RPMI8226 (cell line): ENCODE measurements around the gene TEKT5.
"Not testable (repeated sequence)": the region's sequence is repeated elsewhere in the genome, so short reads cannot be mapped to it uniquely, and the experiment has no call there.

ENCODE experiments used
- DNase-seq: peaks from one replicate; pipeline ENCODE4 v3.0.0-alpha.2; 2015

TEKT5 gene

GRCh38 chr16:10694830-10695229 lies at the start of gene TEKT5:
TSS of gene TEKT5 (minus strand) at chr16:10694930. CDS start at chr16:10694873, 57 bp downstream.
- DNase-seq = peak; percentile 19

GRCh38 chr16:10743610-10744369 lies 49.1 kb upstream of the TEKT5 start, which contains the start of gene NUBP1:
TSS of gene NUBP1 (plus strand) at chr16:10743842. CDS start at chr16:10743864, 22 bp downstream.
- DNase-seq = peak; percentile 98

DNA sequence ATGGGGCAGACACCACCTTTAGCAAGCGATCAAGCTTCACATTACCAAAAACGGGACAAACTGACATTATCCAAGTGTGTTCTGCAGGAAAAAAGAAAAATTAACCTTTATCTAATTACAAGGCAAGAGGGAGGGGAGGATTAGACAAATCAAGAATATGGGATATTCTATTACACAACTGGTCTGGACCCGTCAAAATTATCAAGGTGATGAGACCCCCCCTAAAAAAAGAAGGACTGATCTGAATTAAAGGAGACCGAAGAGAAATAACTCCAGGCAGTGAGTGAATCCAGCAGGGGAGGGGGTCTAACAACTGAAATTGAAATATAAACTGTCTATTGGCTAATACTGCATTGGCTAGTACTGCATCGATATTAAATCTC lies 48.5 kb upstream of the TEKT5 start:
- no peak for DNase-seq

DNA sequence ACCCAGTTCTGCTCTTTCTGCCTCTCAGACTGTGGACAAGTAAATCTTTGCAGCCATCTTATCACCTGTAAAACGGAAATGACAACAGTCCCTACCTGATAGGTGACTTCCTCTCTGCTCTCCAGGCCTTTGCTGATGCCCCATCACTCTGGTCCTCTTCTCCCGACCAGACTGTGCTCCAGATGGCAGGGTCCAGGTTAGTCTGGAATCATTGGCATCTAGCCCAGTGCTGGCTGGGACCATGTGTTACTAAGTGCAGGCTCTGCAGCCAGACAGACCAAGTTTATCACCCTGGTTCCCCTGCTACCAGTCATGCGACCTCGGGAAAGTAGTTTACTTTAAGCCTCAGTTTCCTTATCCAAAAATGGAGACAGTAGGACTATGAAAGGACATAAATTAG lies 47.1 kb upstream of the TEKT5 start:
- DNase-seq = no peak

DNA sequence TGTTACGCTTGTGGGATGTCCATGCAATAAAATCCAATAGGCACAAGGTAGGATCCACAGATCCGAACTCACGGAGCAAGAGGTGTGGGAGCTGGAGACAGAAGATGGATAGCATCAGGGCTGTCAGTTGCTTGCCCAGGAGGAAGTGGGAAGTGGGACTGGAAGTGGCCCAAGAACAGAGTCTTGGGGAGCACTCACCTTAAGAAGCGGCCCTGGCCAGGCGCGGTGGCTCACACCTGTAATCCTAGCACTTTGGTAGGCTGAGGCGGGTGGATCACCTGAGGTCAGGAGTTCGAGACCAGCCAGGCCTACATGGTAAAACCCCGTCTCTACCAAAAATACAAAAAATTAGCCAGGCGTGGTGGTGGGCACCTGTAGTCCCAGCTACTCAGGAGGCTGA lies 46.5 kb upstream of the TEKT5 start:
- DNase-seq = not testable (repeated sequence)

DNA sequence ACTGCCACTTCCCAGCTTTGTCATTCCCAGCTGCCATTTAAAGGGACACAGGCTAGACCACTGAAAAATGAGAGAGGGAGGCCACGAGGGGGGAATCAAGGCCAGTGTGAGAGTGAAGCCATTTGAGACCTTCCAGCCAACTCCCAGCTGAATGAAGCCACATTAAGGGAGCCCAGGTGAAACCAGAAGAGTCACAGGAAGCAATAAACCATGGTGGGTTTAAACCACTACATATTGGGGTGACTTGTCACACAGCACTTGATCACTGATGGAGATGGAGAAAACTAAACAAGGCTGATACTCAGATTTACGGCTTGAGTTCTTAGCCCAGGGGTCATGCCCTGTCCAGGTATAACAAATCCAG lies 46.1 kb upstream of the TEKT5 start:
- DNase-seq = no peak

GRCh38 chr16:10740000-10740844 lies 45.5 kb upstream of the TEKT5 start:
- DNase-seq = no peak

DNA sequence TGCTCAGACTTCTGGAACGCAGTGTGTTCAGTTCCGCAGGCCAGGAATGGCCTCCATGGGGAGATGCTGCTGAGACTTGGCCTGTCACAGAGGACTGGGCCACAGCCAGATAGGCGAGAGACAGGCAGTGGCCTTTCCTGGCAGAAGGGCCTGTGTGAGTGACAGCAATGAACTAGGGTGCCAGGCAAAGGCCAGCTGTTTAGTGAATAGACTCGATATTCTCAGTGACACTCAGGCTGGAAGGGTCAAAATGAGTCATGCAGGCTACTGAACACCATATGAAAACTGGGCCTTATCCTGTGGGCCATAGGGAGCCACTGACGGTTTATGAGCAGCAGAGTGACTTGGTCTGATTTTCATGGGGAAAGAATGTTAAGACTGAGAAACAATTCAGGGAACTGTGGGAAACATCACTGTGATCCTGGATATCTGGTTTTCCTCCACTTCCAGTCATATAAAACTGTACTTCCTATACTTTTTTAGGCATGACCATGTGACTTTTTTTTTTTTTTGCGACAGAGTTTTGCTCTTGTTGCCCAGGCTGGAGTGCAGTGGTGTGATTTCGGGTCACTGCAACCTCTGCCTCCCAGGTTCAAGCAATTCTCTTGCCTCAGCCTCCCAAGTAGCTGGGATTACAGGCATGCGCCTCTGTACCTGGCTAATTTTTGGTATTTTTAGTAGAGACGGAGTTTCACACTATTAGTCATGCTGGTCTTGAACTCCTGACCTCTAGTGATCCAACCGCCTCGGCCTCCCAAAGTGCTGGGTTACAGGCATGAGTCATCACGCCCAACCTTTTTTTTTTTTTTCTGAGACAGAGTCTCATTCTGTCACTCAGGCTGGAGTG lies 43.7 kb upstream of the TEKT5 start:
- peak; percentile 90 for DNase-seq

DNA sequence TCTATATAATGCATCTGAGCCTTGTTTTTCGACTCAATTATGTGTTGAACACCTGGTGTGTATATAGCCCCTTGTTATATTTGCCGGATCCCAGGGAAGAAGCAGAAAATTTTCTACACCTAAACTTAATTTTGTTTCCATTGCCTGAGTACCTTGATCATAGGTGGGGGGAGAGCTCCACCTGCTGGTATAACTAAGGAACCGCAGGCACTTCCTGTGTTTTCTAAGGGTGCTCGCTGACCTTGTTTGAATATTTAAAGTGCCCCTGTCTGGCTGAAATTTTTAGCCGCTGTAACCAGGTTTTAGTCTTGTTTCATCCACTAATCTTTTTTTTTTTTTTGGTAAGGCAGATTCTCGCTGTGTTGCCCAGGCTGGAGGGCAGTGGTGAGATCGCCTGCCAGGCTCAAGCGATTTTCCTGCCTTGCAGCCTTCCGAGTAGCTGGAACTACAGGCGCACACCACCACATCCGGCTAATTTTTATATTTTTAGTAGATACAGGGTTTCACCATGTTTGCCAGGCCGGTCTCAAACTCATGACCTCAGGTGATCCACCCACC lies 42.4 kb upstream of the TEKT5 start:
- DNase-seq = peak; percentile 81

DNA sequence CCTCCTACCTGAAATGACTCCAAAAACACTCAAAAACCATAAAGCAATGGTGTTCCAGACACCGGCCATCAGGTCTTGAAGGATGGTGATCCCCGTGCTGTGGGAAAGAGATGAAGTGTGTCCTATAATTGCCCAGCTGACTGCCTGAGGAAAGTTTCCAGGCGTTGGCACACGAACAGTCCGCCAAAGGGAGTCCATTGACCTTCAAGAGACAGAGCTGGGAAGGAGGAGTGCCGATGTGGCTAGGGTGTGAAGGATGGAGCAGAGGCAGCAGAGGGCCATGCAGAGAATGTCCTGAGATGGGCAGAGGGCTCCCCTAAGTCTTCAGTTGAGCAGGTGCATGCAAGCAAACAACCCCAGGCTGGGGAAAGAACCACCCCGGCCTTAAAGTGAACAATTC lies 37.1 kb upstream of the TEKT5 start:
- no peak for DNase-seq

DNA sequence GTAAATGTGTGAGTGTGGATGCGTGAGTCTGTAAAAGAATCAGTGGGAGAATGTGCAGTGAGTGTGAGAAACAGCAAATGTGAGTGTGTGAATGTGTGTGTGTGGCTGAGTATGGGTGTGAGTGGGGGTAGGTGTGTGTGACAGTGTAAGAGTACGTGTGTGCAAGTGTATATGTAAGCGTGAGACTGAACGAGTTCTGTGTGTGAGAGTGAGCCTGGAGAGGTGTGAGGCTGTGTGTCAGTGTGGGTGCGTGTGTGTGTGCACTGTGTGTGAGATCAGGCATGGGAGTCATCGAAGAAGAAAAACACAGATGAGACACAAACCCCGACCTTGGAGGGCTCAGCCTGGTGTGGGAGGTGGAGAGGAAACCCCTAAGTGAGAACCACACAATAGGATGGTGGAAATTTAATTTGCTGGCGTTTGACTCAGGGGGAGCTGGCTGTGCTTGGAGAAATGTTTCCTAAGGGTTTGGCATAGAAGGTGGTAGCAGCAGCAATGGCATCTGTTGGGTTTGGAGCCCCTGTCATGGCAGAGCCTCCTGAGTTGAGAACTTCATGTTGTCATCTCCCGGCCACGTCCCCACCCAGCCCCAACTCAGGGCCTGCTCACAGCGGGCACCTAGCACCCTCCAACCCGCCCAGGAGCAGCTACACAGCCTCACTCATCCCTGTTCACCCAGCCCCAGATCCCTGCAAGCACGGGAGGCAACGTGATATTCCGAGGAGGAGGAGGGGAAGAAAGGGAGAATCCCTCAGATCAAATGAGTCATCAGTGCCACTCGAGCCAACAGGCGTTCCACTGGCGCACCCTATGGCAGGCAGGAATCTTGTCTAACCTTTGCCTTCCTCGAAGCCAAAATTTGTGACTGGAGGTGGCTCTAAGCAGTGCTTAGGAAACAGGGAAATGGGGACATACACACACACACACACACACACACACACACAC lies 34.6 kb upstream of the TEKT5 start:
- no peak for DNase-seq

DNA sequence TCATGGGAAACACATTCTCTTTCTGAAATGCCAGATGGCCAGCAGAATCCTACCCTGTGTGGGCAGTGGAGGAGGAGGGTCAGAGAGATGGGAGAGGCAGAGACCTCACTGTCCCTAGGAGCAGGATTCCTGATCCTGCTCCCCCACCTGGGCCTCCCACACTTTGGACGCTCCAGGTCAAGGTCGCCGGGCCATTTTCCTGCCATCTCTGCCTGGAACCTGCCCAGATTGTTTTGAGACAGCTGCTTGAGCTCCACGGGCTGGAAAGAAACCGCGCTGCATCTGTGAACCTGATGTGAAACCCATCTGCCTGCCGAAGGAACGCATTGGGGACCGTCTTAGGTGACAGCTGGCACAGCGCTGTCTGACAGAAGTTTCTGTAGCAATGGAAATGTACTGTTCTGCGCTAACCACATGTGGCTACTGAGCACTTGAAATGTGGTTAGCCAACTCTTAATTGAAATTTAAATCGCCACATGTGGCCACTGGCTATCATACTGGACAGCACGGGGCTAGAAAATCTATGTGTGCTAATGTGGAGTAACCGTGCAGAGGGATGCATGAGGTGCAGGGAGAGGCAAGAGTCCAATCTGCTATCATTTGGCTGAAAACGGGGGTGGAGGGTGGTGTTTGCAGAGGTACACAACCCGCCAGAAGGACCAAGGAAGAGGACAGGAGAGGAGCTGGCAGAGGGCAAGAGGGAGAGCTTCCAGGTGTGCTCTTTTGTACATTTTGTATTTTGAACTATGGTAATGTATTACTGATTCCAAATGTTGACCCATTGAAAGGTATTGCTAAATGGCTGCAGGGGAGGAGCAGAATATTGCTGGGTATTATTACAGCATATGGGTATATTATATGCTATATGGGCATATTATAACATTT lies 33.5 kb upstream of the TEKT5 start:
- peak; percentile 91 for DNase-seq

DNA sequence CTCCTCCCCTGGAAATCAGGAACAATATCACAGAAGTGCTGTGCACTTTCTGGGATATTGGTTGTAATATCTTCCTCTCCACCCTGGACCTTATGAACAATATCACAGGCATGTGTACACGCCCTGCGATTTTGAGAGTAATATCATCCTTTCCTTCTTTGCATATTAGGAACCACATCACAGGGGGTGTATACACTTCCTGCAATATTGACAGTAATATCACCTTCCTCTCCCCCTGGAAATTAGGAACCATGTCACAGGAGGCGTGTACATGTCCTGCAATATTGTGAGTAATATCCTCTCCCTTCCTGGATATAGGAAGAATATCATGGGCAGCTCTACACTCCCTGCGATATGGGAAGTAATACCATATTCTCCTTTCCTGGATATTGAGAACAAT lies 14.2 kb upstream of the TEKT5 start:
- DNase-seq = no peak

DNA sequence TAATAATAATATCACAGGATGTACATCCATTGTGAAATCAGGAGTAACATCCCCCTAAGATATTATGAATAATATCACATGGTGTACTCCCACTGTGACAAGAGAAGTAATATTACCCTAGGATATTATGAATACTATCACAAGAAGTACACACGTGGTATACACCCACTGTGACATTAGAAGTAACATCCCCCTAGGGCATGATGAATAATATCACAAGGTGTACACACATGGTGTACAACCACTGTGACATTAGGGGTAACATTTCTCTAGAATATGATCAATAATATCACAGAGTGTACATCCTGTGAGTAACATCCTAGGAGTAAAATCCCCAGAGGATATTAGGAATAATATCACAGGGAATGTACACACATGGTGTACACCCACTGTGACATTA lies 5.0 kb upstream of the TEKT5 start:
- DNase-seq = no peak

GRCh38 chr16:10694306-10694705 lies 424 bp downstream of the TEKT5 start:
- no peak for DNase-seq

DNA sequence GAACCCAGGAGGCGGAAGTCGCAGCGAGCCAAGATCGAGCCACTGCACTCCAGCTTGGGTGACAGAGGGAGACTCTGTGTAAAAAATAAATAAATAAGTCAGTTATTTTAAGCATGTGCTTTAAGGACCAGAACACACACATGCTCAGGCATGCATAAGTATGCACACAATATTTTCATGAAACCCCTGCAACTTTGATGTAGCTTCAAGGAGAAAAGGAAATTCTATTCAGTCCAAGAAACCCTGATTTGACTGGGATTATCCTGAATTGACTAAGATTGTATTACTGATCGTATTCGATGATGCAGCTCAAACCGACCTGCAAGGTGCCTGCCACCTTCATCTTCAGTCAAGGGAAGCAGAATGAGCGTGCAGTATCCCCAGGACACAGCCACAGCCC lies 841 bp downstream of the TEKT5 start:
- DNase-seq = no peak

DNA sequence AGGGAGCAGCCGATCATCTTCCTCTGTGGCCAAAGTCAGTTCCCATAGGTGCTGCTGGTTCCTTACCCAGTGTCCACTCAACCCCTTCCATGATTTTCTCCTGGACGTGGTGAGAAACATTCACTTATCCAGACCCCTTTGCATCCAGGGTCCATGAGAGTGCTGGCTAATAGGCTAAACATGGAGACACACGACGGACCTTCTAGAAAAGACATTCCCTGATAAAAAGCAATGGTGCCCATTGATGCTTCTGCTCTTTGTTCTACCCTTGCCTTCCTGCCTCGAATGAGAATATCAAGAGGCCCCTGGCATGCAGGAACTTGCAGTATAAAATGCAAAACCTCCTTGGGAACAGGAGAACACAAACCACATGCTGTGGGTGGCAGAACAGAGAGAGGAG lies 2.3 kb downstream of the TEKT5 start:
- no peak for DNase-seq

- DNase-seq = no peak
Observed at GRCh38 chr16:10688726-10689125, 6.0 kb downstream of the TEKT5 start.

DNA sequence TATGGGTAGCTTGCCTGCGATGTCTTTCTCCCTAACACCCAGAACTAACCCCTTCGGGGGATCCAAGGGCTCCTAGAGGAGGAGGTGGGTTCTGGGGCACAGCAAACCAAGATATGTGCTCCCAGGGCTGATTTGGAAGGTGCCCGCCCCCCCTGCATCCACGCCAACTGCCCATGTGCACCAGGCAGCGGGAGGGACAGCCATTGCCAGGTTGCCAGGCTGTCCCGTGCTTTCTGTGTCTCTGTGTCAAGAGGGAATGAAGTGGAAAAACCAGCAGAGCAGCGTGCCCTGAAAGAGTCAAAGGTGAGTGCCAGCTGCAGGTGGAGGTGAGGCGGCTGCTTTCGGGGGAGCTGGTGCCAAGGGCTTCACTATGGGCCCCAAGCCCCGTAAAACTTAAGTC lies 6.4 kb downstream of the TEKT5 start:
- no peak for DNase-seq

GRCh38 chr16:10685709-10686108 lies 9.0 kb downstream of the TEKT5 start:
- no peak for DNase-seq
